ENCODE measurements around the gene ZC3H12C.

DNA sequence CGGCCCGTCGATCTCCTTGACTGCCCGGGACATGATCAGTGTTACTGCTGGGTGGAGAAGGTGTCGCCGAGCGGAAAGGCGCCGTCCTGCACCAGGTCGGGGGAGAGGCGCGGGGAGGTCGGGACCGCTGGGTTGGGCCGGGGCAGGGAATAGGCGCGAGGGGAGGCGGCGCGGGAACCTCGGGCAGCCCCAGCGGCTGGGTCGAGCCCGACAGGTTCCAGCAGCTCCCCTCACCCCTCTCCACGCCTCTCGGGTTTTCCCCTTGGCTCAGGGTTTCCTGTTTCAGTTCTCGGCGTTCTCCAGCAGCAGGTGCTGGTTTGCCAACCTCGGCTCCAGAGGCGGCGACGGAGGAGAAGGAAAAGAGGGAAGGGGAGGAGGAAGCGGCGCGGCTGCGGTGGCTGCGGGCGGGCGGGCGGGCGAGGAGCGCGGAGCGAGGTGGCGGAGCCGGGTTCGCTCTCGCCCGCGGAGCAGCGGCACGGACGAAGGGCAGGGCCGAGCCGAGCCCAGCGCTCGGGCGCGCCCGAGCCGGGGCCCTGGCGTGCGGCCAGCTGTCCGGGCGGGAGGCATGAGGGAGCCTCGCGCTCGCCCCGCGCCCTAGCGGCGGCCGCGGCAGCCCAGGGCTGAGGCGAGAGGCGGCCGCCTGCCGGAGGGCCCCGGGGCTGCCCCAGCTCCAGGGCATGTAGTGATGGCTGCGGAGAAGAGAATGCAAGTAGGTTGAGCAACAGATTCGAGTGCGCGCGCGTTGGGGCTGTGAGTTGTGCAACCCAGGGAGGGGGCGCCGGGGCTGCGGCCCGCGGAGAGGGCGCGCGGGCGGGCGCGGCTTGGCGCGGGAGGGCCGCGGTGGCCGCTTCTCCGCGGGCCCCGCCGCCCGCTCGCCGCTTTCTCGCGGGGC lies at the start of gene ZC3H12C:
- TF ChIP-seq POLR2A (IDR thresholded peaks at IDR 0.05; ENCODE audit: low read depth, low read length) (peak; percentile 80), MAFK (IDR thresholded peaks at IDR 0.05; ENCODE audit: low read depth, low read length) (no peak), RAD21 (IDR thresholded peaks at IDR 0.05; ENCODE audit: low read length) (peak; percentile 58), SMC3 (IDR thresholded peaks at IDR 0.05; ENCODE audit: low read depth, low read length) (peak; percentile 70)
- TF ChIP-seq, protein P1, sequence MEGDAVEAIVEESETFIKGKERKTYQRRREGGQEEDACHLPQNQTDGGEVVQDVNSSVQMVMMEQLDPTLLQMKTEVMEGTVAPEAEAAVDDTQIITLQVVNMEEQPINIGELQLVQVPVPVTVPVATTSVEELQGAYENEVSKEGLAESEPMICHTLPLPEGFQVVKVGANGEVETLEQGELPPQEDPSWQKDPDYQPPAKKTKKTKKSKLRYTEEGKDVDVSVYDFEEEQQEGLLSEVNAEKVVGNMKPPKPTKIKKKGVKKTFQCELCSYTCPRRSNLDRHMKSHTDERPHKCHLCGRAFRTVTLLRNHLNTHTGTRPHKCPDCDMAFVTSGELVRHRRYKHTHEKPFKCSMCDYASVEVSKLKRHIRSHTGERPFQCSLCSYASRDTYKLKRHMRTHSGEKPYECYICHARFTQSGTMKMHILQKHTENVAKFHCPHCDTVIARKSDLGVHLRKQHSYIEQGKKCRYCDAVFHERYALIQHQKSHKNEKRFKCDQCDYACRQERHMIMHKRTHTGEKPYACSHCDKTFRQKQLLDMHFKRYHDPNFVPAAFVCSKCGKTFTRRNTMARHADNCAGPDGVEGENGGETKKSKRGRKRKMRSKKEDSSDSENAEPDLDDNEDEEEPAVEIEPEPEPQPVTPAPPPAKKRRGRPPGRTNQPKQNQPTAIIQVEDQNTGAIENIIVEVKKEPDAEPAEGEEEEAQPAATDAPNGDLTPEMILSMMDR (conservative IDR thresholded peaks at IDR 0.05; ENCODE audit: low read depth, low read length): peak; percentile 81
- TF ChIP-seq, protein P2, sequence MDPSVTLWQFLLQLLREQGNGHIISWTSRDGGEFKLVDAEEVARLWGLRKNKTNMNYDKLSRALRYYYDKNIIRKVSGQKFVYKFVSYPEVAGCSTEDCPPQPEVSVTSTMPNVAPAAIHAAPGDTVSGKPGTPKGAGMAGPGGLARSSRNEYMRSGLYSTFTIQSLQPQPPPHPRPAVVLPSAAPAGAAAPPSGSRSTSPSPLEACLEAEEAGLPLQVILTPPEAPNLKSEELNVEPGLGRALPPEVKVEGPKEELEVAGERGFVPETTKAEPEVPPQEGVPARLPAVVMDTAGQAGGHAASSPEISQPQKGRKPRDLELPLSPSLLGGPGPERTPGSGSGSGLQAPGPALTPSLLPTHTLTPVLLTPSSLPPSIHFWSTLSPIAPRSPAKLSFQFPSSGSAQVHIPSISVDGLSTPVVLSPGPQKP (IDR thresholded peaks at IDR 0.05; ENCODE audit: borderline replicate concordance, low read depth, low read length): no peak

Measured in IMR-90 (cell line).